SK-N-SH treated with all-trans-retinoic acid at 6 μM for 48 hours (cell line): Measurements from ENCODE around the gene COL5A2.

Experiments used
- CSDC2 ChIP-seq: fragments of 250-450 bp; sonication (Bioruptor Pico); IDR thresholded peaks from 2 replicates; pipeline ENCODE4 v1.5.0; 2020; ENCODE audit warnings: mild to moderate bottlenecking, moderate library complexity
- PATZ1 ChIP-seq: fragments of 250-450 bp; sonication (Bioruptor Pico); IDR thresholded peaks from 2 replicates; pipeline ENCODE4 v1.8.0; 2020; ENCODE audit warnings: mild to moderate bottlenecking, moderate library complexity, borderline replicate concordance
- TSHZ2 ChIP-seq: fragments of 250-450 bp; sonication (Bioruptor Pico); IDR thresholded peaks from 2 replicates; pipeline ENCODE4 v1.5.0; 2020; ENCODE audit warnings: mild to moderate bottlenecking, moderate library complexity
- ZFP30 ChIP-seq: fragments of 450-650 bp; formaldehyde crosslinking; IDR thresholded peaks from 2 replicates; pipeline ENCODE4 v1.5.0; 2022; ENCODE audit warnings: mild to moderate bottlenecking, moderate library complexity
- ZNF565 ChIP-seq: fragments of 450-650 bp; formaldehyde crosslinking; conservative IDR thresholded peaks from 2 replicates; pipeline ENCODE4 v1.5.0; 2020; ENCODE audit warnings: low read depth, mild to moderate bottlenecking, moderate library complexity
- ZNF70 ChIP-seq: fragments of 450-650 bp; formaldehyde crosslinking; IDR thresholded peaks from 2 replicates; pipeline ENCODE4 v1.5.0; 2020; ENCODE audit warnings: mild to moderate bottlenecking, moderate library complexity

- no peak for TF ChIP-seq PATZ1 (CRISPR knock-in tag)
- TF ChIP-seq ZNF565, result no peak
- no peak for TF ChIP-seq CSDC2 (CRISPR knock-in tag)
- no peak for TF ChIP-seq TSHZ2 (CRISPR knock-in tag)
- no peak for TF ChIP-seq ZFP30 (CRISPR knock-in tag)
- no peak for TF ChIP-seq ZNF70 (CRISPR knock-in tag)
Observed at GRCh38 chr2:189153619-189154018, 25.9 kb downstream of the COL5A2 start.
